K562 (cell line): Measurements from ENCODE around the gene CHRND. TPM values are rescaled to one million over a fixed set of nuclear protein-coding genes. Genes with fewer than 3 reads are reported as not detected.
"Not testable (repeated sequence)": the region's sequence is repeated elsewhere in the genome, so short reads cannot be mapped to it uniquely, and the experiment has no call there.

Experiments used
- ATAC-seq: fragments of 200-7000 bp; cut with Tn5 transposase; 3 replicates; pipeline ENCODE4 v1.9.1; 2020; ENCODE audit warnings: moderate library complexity
- BruUV-seq: library from RNA; stranded (reverse); fragments of 400-500 nt; replicated peaks from 2 replicates; lab custom pipeline; 2021; lab: Mats Ljungman, UMichigan
- CTCF ChIA-PET: fragments of 300-600 bp; formaldehyde crosslinking; extraction: SDS; loops from one replicate; lab custom pipeline; 2021; ENCODE audit warnings: low intra/inter-chr PET ratio; lab: Yijun Ruan, JAX
- POLR2A ChIA-PET: fragments of 300-600, 350-650 bp; sonication (Branson Sonifier 250); formaldehyde crosslinking; extraction: SDS; loops from one replicate; lab custom pipeline; 2021; ENCODE audit warnings: antibody characterized with exemption, inconsistent platforms; lab: Yijun Ruan, JAX
- DNase-seq, 4 experiments: peaks; one replicate each; pipeline versions ENCODE4 v3.0.0 to v3.0.0-alpha.2; 2011 to 2018; ENCODE audit warnings: low spot score in 3 of 4, mixed read lengths in 3 of 4; ENCODE audit errors: extremely low read depth in 1 of 4
- FAIRE-seq: peaks from 2 replicates; lab custom pipeline; 2011; peaks lifted over from hg19 to GRCh38; lab: Jason Lieb, UNC
- H2AFZ ChIP-seq: 2 replicates; pipeline ENCODE4 v1.6.0; 2011; ENCODE audit warnings: low read depth, low read length, control low read depth, inconsistent platforms
- H3K27ac ChIP-seq: fragments of 200-600 bp; 3 replicates; pipeline ENCODE4 v1.8.0; 2011; ENCODE audit warnings: low read depth, mild to moderate bottlenecking, control low read depth, inconsistent platforms, low read length, moderate library complexity, mixed read lengths; ENCODE audit errors: extremely low read depth
- H3K27me3 ChIP-seq, 2 experiments: fragments of 300-600 bp in 1 of 2; 2 replicates in 1 of 2; 3 replicates in 1 of 2; pipeline versions ENCODE4 v1.6.0 to v1.8.0; 2011; ENCODE audit warnings: inconsistent platforms in 2 of 2, low read length in 2 of 2, mild to moderate bottlenecking in 1 of 2, mixed read lengths in 1 of 2, moderate library complexity in 1 of 2; ENCODE audit not compliant: control insufficient read depth in 2 of 2, insufficient read depth in 2 of 2
- H3K36me3 ChIP-seq: fragments of 300-600 bp; 3 replicates; pipeline ENCODE4 v1.8.0; 2011; ENCODE audit warnings: mild to moderate bottlenecking, low read length, inconsistent platforms; ENCODE audit not compliant: control insufficient read depth, insufficient read depth
- H3K4me1 ChIP-seq, 2 experiments: fragments of 200-600 bp in 1 of 2; replicated peaks in 1 of 2; 2 replicates in 1 of 2; 3 replicates in 1 of 2; pipeline versions ENCODE4 v1.5.1 to v1.8.0; 2011; ENCODE audit warnings: inconsistent platforms in 2 of 2, low read length in 2 of 2, mild to moderate bottlenecking in 1 of 2, mixed read lengths in 1 of 2, moderate library complexity in 1 of 2; ENCODE audit not compliant: control insufficient read depth in 2 of 2, insufficient read depth in 2 of 2
- H3K4me2 ChIP-seq: 2 replicates; pipeline ENCODE4 v1.6.1; 2011; ENCODE audit warnings: low read length, control low read depth, inconsistent platforms, mixed read lengths; ENCODE audit not compliant: insufficient read depth
- H3K4me3 ChIP-seq: fragments of 200-600 bp; sonication (generic), shearing (Covaris generic); 2 replicates; pipeline ENCODE4 v1.5.1; 2016; ENCODE audit warnings: control low read depth, inconsistent platforms
- H3K79me2 ChIP-seq: fragments of 200-600 bp; 3 replicates; pipeline ENCODE4 v1.8.0; 2011; ENCODE audit warnings: low read length, inconsistent platforms; ENCODE audit not compliant: control insufficient read depth, insufficient read depth
- H3K9ac ChIP-seq, 2 experiments: 2 replicates each; pipeline versions ENCODE4 v1.6.0 to v1.6.1; 2011; ENCODE audit warnings: low read depth in 2 of 2, low read length in 2 of 2, control low read depth in 1 of 2, inconsistent platforms in 1 of 2, mild to moderate bottlenecking in 1 of 2, mixed read lengths in 1 of 2; ENCODE audit not compliant: insufficient read depth in 1 of 2
- H3K9me1 ChIP-seq: one replicate; pipeline ENCODE4 v1.6.0; 2011; ENCODE audit warnings: inconsistent platforms, mild to moderate bottlenecking, low read length, moderate library complexity; ENCODE audit not compliant: control insufficient read depth, insufficient read depth
- H3K9me3 ChIP-seq: replicated peaks from 2 replicates; pipeline ENCODE4 v1.5.1; 2011; ENCODE audit warnings: low read depth, low read length, inconsistent platforms; ENCODE audit not compliant: control insufficient read depth, insufficient read depth
- H4K20me1 ChIP-seq: replicated peaks from 2 replicates; pipeline ENCODE4 v1.6.1; 2011; ENCODE audit warnings: low read length, inconsistent platforms, mixed read lengths; ENCODE audit not compliant: control insufficient read depth, insufficient read depth
- BACH1 ChIP-seq: fragments of 200-800 bp; sonication (Bioruptor generic); IDR thresholded peaks from 2 replicates; pipeline ENCODE4 v1.6.1; 2016; ENCODE audit warnings: missing genetic modification characterization, missing compliant biosample characterization
- BMI1 ChIP-seq: fragments of 150-350 bp; IDR thresholded peaks from 2 replicates; pipeline ENCODE4 v1.6.1; 2014; ENCODE audit warnings: low read length
- CEBPG ChIP-seq, 3 experiments: fragments of 200-800 bp in 1 of 3; sonication (Bioruptor generic) in 1 of 3; sonication (generic) in 1 of 3; formaldehyde crosslinking in 1 of 3; IDR thresholded peaks in 2 of 3; conservative IDR thresholded peaks in 1 of 3; 2 replicates each; pipeline versions ENCODE4 v1.6.1 to v1.8.0; 2016 to 2022; ENCODE audit warnings: missing compliant biosample characterization in 2 of 3, missing genetic modification characterization in 2 of 3, mild to moderate bottlenecking in 1 of 3, missing genetic modification reagents in 1 of 3
- NR2C2 ChIP-seq, 2 experiments: fragments of 200-800 bp in 1 of 2; sonication (Bioruptor generic) in 1 of 2; sonication (generic) in 1 of 2; formaldehyde crosslinking in 1 of 2; IDR thresholded peaks; 2 replicates each; pipeline versions ENCODE4 v1.6.1 to v1.8.0; 2016 to 2022; ENCODE audit warnings: mild to moderate bottlenecking in 1 of 2, missing compliant biosample characterization in 1 of 2, missing genetic modification characterization in 1 of 2, missing genetic modification reagents in 1 of 2
- PREB ChIP-seq: sonication (generic); formaldehyde crosslinking; IDR thresholded peaks from 2 replicates; pipeline ENCODE4 v1.8.1; 2023; ENCODE audit warnings: mild to moderate bottlenecking, missing genetic modification reagents
- TGIF2 ChIP-seq: sonication (generic); formaldehyde crosslinking; IDR thresholded peaks from 2 replicates; pipeline ENCODE4 v1.8.1; 2022; ENCODE audit warnings: mild to moderate bottlenecking, missing genetic modification reagents, moderate library complexity
- ZNF584 ChIP-seq: fragments of 200-800 bp; sonication (Bioruptor generic); IDR thresholded peaks from 2 replicates; pipeline ENCODE4 v1.6.1; 2016; ENCODE audit warnings: low read depth, mild to moderate bottlenecking, missing genetic modification characterization, missing compliant biosample characterization
- ZNF766 ChIP-seq: fragments of 200-800 bp; sonication (Bioruptor generic); conservative IDR thresholded peaks from 2 replicates; pipeline ENCODE4 v1.6.1; 2016; ENCODE audit warnings: missing genetic modification characterization, missing compliant biosample characterization
- WGBS: fragments of 100-300 bp; shearing (Covaris generic); methylation state at CpG from one replicate; pipeline ENCODE4 v1.1.6; 2016; ENCODE audit warnings: low coverage, mixed read lengths; ENCODE audit not compliant: insufficient coverage; ENCODE audit errors: missing lambda C conversion rate; 5-methylcytosine and 5-hydroxymethylcytosine counted together
- in situ Hi-C: fragments of 300-500 bp; cut with MboI; formaldehyde crosslinking; loops from 4 replicates; pipeline ENCODE4 v1.15.0; 2018; ENCODE audit warnings: inconsistent platforms, mixed read lengths
- intact Hi-C: fragments of 100-400 bp; cut with micrococcal nuclease; formaldehyde crosslinking; loops from 2 replicates; pipeline ENCODE4 v1.14.2; 2022
- polyA plus RNA-seq, 8 experiments: library from polyadenylated mRNA; depleted of rRNA in 4 of 8; stranded (reverse) in 5 of 8; unstranded in 3 of 8; fragments of >200 nt; fragmentation: Nextera tagmentation in 2 of 8; fragmentation: Illumina TruSeq in 1 of 8; extraction: Ambion mirVana in 2 of 8; extraction: Trizol in 1 of 8; gene quantifications; 2 replicates each; pipeline versions ENCODE4 v1.2.1 to v1.2.3, GENCODE V29; 2011 to 2014; ENCODE audit warnings: inconsistent platforms in 1 of 8, missing spikeins in 1 of 8
- total RNA-seq, 7 experiments: library from RNA; depleted of rRNA in 6 of 7; stranded (reverse); fragments of >200 nt in 6 of 7; fragmentation: Illumina TruSeq in 2 of 7; extraction: Trizol in 2 of 7; gene quantifications; 2 replicates each; pipeline versions ENCODE4 v1.2.1 to v1.2.3, GENCODE V29; 2011 to 2021; ENCODE audit warnings: low replicate concordance in 1 of 7
- TF ChIP-seq, protein P1 (sequence below): fragments of 450-650 bp; conservative IDR thresholded peaks from 2 replicates; pipeline ENCODE4 v1.6.1; 2016; ENCODE audit warnings: missing genetic modification characterization, low read depth, mild to moderate bottlenecking, missing compliant biosample characterization, moderate library complexity
- TF ChIP-seq, protein P2 (sequence below): fragments of 450-650 bp; formaldehyde crosslinking; IDR thresholded peaks from 2 replicates; pipeline ENCODE4 v1.4.0; 2020; ENCODE audit warnings: mild to moderate bottlenecking, moderate library complexity

The CHRND gene
- total and polyA plus RNA-seq, 9 of the 15 experiments (the other 6 are each of a cell fraction or from before 2014, with no cell fraction given), result not detected

GRCh38 chr2:232569541-232569940, 43.6 kb downstream of the CHRND start:
- Histone ChIP-seq H3K27ac (no peak overlapping the region), H3K27me3 (no peaks in the 10 kb centered on the region), H3K9me3 (no peaks in the 10 kb centered on the region), H3K36me3 (peaks cover 66% of the 10 kb centered on the region; the same call in 2 of the 3 replicates), H3K79me2 (no peaks in the 10 kb centered on the region), H3K4me2 (no peak overlapping the region), H4K20me1 (no peaks in the 10 kb centered on the region), H3K9me1 (no peaks in the 10 kb centered on the region), H3K4me1 (no peaks in the 10 kb centered on the region), H2AFZ (no peak overlapping the region), H3K9ac (no peak overlapping the region), H3K4me3 (no peak overlapping the region)
- no TSS peak for BruUV-seq
- DNase-seq (no peak), ATAC-seq (no peak), FAIRE-seq (no peak)
- POLR2A ChIA-PET, result interaction anchor here (1.5 kb wide), 1 partner anchor 9 kb away, joined by 4 read pairs; no protein-coding TSS in a partner anchor
- in situ Hi-C loops (no loop called here), intact Hi-C loops (no loop called here)
- CTCF ChIA-PET, result no interaction called here
- TF ChIP-seq BACH1, result no peak
- no peak for TF ChIP-seq TGIF2 (CRISPR knock-in tag)
- TF ChIP-seq, protein P1, sequence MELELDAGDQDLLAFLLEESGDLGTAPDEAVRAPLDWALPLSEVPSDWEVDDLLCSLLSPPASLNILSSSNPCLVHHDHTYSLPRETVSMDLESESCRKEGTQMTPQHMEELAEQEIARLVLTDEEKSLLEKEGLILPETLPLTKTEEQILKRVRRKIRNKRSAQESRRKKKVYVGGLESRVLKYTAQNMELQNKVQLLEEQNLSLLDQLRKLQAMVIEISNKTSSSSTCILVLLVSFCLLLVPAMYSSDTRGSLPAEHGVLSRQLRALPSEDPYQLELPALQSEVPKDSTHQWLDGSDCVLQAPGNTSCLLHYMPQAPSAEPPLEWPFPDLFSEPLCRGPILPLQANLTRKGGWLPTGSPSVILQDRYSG (tag), result no peak
- TF ChIP-seq CEBPG (CRISPR knock-in tag; IDR thresholded peaks at IDR 0.05), result no peak
- TF ChIP-seq CEBPG (tag; conservative IDR thresholded peaks at IDR 0.05 in 1 of 2, IDR thresholded peaks at IDR 0.05 in 1 of 2), result no peak
- no peak for TF ChIP-seq PREB
- TF ChIP-seq NR2C2 (CRISPR knock-in tag; IDR thresholded peaks at IDR 0.05), result no peak
- no peak for TF ChIP-seq NR2C2 (tag; IDR thresholded peaks at IDR 0.05)
- no peak for TF ChIP-seq BMI1
- no peak for TF ChIP-seq ZNF584 (CRISPR knock-in tag)
- TF ChIP-seq, protein P2, sequence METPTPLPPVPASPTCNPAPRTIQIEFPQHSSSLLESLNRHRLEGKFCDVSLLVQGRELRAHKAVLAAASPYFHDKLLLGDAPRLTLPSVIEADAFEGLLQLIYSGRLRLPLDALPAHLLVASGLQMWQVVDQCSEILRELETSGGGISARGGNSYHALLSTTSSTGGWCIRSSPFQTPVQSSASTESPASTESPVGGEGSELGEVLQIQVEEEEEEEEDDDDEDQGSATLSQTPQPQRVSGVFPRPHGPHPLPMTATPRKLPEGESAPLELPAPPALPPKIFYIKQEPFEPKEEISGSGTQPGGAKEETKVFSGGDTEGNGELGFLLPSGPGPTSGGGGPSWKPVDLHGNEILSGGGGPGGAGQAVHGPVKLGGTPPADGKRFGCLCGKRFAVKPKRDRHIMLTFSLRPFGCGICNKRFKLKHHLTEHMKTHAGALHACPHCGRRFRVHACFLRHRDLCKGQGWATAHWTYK (CRISPR knock-in tag), result no peak
- TF ChIP-seq ZNF766 (CRISPR knock-in tag), result no peak
- WGBS, result 96% methylated on average over 8 of the region's 9 CpGs

DNA sequence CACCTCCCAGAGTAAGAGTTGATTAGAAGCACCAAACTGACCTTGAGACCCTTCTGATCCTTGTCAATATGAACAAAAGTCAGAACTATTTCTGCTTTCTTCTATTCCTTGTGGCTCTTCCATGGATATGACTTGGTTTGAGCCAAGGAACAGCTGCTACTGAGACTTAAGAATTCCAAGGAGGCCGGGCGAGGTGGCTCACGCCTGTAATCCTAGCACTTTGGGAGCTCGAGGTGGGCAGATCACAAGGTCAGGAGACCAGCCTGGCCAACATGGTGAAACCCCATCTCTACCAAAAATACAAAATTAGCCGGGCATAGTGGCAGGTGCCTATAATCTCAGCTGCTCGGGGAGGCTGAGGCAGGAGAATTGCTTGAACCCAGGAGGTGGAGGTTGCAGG, 44.5 kb downstream of the CHRND start:
- FAIRE-seq, H3K27me3 ChIP-seq, H3K9me1 ChIP-seq, in situ Hi-C loops, ATAC-seq, H3K4me3 ChIP-seq, BruUV-seq, H3K4me1 ChIP-seq, DNase-seq, H3K79me2 ChIP-seq, H2AFZ ChIP-seq, H3K27ac ChIP-seq, intact Hi-C loops, H3K9ac ChIP-seq, H3K9me3 ChIP-seq, CTCF ChIA-PET, H3K4me2 ChIP-seq, H4K20me1 ChIP-seq: not testable (repeated sequence)
- POLR2A ChIA-PET, result interaction anchor here (1.0 to 1.5 kb wide), 2 partner anchors 10 to 11 kb away, joined by 4 read pairs; no protein-coding TSS in a partner anchor
- 92% methylated on average over 6 of the region's 6 CpGs for WGBS
- H3K36me3 ChIP-seq, result peaks cover 67% of the 10 kb centered on the region; the same call in 2 of the 3 replicates
